Sigmoid colon (tissue), 7 donors: ENCODE data around the gene YPEL1. TPM values are rescaled to one million over a fixed set of nuclear protein-coding genes. Genes with fewer than 3 reads are reported as not detected.

ENCODE experiments used
- DNase-seq: peaks from one replicate; pipeline ENCODE4 v3.0.0-alpha.2; 2019
- H3K27ac ChIP-seq, 4 donors: fragments of 200-600 bp; sonication (generic); one replicate each; pipeline ENCODE4 v1.5.1; 2016 to 2019; ENCODE audit warnings: mild to moderate bottlenecking in 1 of 4
- H3K27me3 ChIP-seq, 3 donors: fragments of 200-600 bp; sonication (generic); one replicate each; pipeline ENCODE4 v1.5.1; 2019; ENCODE audit warnings: mild to moderate bottlenecking in 1 of 3
- H3K36me3 ChIP-seq, 4 donors: fragments of 200-600 bp; sonication (generic); one replicate each; pipeline ENCODE4 v1.5.1; 2016 to 2019
- H3K4me1 ChIP-seq, 4 donors: fragments of 200-600 bp; sonication (generic); one replicate each; pipeline ENCODE4 v1.5.1; 2017 to 2019
- H3K4me3 ChIP-seq, 4 donors: fragments of 200-600 bp; sonication (generic); one replicate each; pipeline ENCODE4 v1.5.1; 2017 to 2019; ENCODE audit warnings: mild to moderate bottlenecking in 2 of 4, moderate library complexity in 1 of 4
- H3K9me3 ChIP-seq, 4 donors: fragments of 200-600 bp in 3 of 4; sonication (generic) in 3 of 4; one replicate each; pipeline versions ENCODE4 v1.5.1 to v1.6.1; 2013 to 2019
- CTCF ChIP-seq, 4 experiments: fragments of 450-650 bp in 3 of 4; fragments of 200-600 bp in 1 of 4; IDR thresholded peaks; one replicate each; pipeline ENCODE4 v1.5.1; 2016 to 2019; ENCODE audit warnings: antibody characterized with exemption in 4 of 4, mild to moderate bottlenecking in 3 of 4, moderate library complexity in 2 of 4
- EP300 ChIP-seq, 4 donors: sonication (generic); formaldehyde crosslinking; IDR thresholded peaks; one replicate each; pipeline ENCODE4 v1.6.1; 2017; ENCODE audit warnings: antibody characterized with exemption in 4 of 4
- POLR2A ChIP-seq, 2 donors: fragments of 450-650 bp; IDR thresholded peaks; one replicate each; pipeline ENCODE4 v1.6.1; 2016; ENCODE audit warnings: antibody characterized with exemption in 2 of 2, mild to moderate bottlenecking in 2 of 2, moderate library complexity in 2 of 2
- POLR2AphosphoS5 ChIP-seq, 4 donors: sonication (generic); formaldehyde crosslinking; IDR thresholded peaks; one replicate each; pipeline ENCODE4 v1.6.1; 2017; ENCODE audit warnings: antibody characterized with exemption in 4 of 4
- WGBS, 2 donors: extraction: QIAGEN DNeasy Blood & Tissue Kit; methylation state at CpG; one replicate each; pipeline ENCODE4 v1.1.7; 2013; 5-methylcytosine and 5-hydroxymethylcytosine counted together
- intact Hi-C: fragments of 100-400 bp; cut with DNase I; formaldehyde crosslinking; loops from one replicate; pipeline ENCODE4 v1.15.1; 2023
- polyA plus RNA-seq, 3 donors: library from polyadenylated mRNA; stranded (reverse); fragments of 200-250 nt; gene quantifications; one replicate each; pipeline ENCODE4 v1.2.3, GENCODE V29; 2013
- total RNA-seq, 4 donors: library from RNA; depleted of rRNA; stranded (reverse); fragments of >200 nt; gene quantifications; one replicate each; pipeline ENCODE4 v1.1.0, GENCODE V29; 2016
- donor health status: healthy with polysubstance abuse.
- donor health status: Bipolar disorder and iron deficiency.
- donor health status: healthy.

The YPEL1 gene
- total and polyA plus RNA-seq, 7 donors, result 0.69 to 9.6 (median 5.9) TPM

- no peak overlapping the region for H3K27ac ChIP-seq
- TF ChIP-seq POLR2A (IDR thresholded peaks at IDR 0.05), result no peak
- TF ChIP-seq POLR2AphosphoS5 (IDR thresholded peaks at IDR 0.05), result no peak
- no peak for TF ChIP-seq CTCF (IDR thresholded peaks at IDR 0.05)
- no peak for TF ChIP-seq EP300 (IDR thresholded peaks at IDR 0.05)
- H3K4me1 ChIP-seq, result peaks cover 0 to 11% (median 3%) of the 10 kb centered on the region in 4 donors
- no peak for DNase-seq
- intact Hi-C loops, result no loop called here
- no peaks in the 10 kb centered on the region for H3K27me3 ChIP-seq
- H3K4me3 ChIP-seq, result no peak overlapping the region
- 96 to 97% methylated on average over 4 of the region's 4 CpGs for WGBS, 2 donors
- H3K36me3 ChIP-seq, result peaks cover 27 to 68% (median 48%) of the 10 kb centered on the region in 4 donors
- H3K9me3 ChIP-seq, result no peaks in the 10 kb centered on the region
These were observed 36.0 kb upstream of the YPEL1 start for GRCh38 chr22:21771631-21771976.

DNA sequence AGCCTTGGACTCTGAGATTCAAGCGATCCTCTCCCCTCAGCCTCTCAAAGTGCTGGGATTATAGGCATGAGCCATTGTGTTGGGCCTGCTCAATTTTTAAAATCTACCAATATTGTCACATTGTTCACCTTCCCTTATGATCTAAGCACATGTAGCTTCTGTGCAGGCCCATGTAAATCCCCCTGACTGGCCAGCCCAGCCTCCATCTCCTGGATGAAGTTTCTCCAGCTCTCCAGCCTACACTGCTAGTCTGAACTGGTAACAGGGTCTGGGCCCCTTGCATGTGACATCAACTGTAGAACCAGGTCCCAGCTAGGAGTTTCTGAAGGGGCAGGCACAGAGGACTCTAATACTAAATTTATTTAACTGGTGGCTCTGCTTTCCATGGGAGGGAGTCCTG, 32.8 kb upstream of the YPEL1 start:
- Histone ChIP-seq H3K4me1 (no peaks in the 10 kb centered on the region), H3K9me3 (no peaks in the 10 kb centered on the region), H3K27ac (no peak overlapping the region), H3K36me3 (peaks cover 30 to 96% (median 73%) of the 10 kb centered on the region in 4 donors), H3K4me3 (no peak overlapping the region), H3K27me3 (no peaks in the 10 kb centered on the region)
- DNase-seq, result no peak
- 67 to 97% methylated on average over 1 of the region's 1 CpG for WGBS, 2 donors
- no peak for TF ChIP-seq CTCF (IDR thresholded peaks at IDR 0.05)
- no peak for TF ChIP-seq POLR2AphosphoS5 (IDR thresholded peaks at IDR 0.05)
- no peak for TF ChIP-seq POLR2A (IDR thresholded peaks at IDR 0.05)
- TF ChIP-seq EP300 (IDR thresholded peaks at IDR 0.05), result no peak
- intact Hi-C loops, result no loop called here

GRCh38 chr22:21766691-21767462, 31.3 kb upstream of the YPEL1 start:
- intact Hi-C loops, result no loop called here
- no peaks in the 10 kb centered on the region for H3K27me3 ChIP-seq
- 78 to 89% methylated on average over 15 of the region's 15 CpGs for WGBS, 2 donors
- no peak overlapping the region for H3K4me3 ChIP-seq
- no peaks in the 10 kb centered on the region for H3K4me1 ChIP-seq
- H3K36me3 ChIP-seq, result peaks cover 22 to 100% (median 77%) of the 10 kb centered on the region in 4 donors
- no peak for DNase-seq
- no peaks in the 10 kb centered on the region for H3K9me3 ChIP-seq
- no peak overlapping the region for H3K27ac ChIP-seq
- TF ChIP-seq EP300 (IDR thresholded peaks at IDR 0.05) (no peak), CTCF (IDR thresholded peaks at IDR 0.05) (no peak), POLR2AphosphoS5 (IDR thresholded peaks at IDR 0.05) (no peak), POLR2A (IDR thresholded peaks at IDR 0.05) (no peak)

DNA sequence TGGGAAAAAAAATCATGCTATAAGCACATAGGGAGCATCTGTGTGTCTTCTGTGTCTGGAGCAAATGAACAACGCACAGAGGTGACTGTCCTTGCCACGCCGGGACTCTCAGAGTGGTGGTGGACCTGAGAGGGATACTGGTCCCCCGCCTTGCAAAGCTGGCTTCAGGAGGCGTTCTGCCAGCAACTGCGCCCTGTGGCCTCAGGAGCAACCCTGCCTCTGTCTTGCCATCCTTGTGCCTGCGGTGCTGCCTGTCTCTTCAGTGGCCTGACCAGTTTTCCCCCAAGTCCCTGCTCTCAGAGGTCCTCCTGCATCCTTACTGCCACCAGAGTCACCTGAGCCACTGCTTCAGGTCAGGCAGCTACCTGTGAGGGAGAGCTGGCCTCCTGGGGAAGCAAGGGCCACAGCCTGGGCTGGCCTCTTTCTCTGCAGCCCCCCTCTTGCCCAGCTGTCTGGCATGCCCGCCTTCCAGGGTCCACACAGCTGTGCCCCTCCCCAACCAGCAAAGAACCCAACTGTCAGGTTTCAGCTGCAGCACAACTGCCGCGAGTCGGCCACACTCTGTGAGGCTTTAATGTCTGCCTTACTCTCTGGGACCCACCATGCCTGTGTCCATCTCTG, 30.4 kb upstream of the YPEL1 start:
- WGBS, 2 donors, result 89 to 95% methylated on average over 11 of the region's 11 CpGs
- DNase-seq, result no peak
- no peak overlapping the region for H3K4me3 ChIP-seq
- intact Hi-C loops, result no loop called here
- TF ChIP-seq EP300 (IDR thresholded peaks at IDR 0.05), result no peak
- no peak for TF ChIP-seq POLR2A (IDR thresholded peaks at IDR 0.05)
- no peak for TF ChIP-seq CTCF (IDR thresholded peaks at IDR 0.05)
- no peak for TF ChIP-seq POLR2AphosphoS5 (IDR thresholded peaks at IDR 0.05)
- H3K4me1 ChIP-seq, result no peaks in the 10 kb centered on the region
- no peaks in the 10 kb centered on the region for H3K9me3 ChIP-seq
- peaks cover 17 to 100% (median 74%) of the 10 kb centered on the region in 4 donors for H3K36me3 ChIP-seq
- H3K27ac ChIP-seq, result no peak overlapping the region
- H3K27me3 ChIP-seq, result no peaks in the 10 kb centered on the region
